NCI-H1092 (cell line): ENCODE results near the gene FGGY.

Experiments
- DNase-seq: peaks from one replicate; lab custom pipeline; 2025; lab: John Stamatoyannopoulos, UW

The FGGY gene

GRCh38 chr1:59769736-59770095 is 472.8 kb downstream of the FGGY start:
- no peak for DNase-seq

GRCh38 chr1:59771361-59771760 is 474.5 kb downstream of the FGGY start:
- DNase-seq: no peak

DNA sequence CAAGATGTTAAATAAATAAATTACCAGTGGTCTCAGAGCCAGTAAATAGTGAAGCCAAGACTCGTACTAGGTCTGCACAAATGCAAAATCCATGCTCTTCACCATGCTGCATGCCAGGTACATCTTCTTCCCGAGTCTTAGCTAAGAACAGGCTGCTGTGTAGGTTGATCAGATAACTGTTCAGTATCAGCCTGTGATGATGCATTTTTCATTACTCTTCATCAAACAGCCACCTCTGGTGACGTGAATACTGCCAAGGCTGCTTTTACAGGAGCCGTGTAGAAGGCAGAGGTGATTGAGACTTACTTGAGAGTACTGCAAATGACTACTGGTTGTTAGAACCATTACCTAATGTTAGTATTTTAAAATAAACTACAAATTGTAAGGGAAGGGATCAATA is 478.6 kb downstream of the FGGY start:
- no peak for DNase-seq

DNA sequence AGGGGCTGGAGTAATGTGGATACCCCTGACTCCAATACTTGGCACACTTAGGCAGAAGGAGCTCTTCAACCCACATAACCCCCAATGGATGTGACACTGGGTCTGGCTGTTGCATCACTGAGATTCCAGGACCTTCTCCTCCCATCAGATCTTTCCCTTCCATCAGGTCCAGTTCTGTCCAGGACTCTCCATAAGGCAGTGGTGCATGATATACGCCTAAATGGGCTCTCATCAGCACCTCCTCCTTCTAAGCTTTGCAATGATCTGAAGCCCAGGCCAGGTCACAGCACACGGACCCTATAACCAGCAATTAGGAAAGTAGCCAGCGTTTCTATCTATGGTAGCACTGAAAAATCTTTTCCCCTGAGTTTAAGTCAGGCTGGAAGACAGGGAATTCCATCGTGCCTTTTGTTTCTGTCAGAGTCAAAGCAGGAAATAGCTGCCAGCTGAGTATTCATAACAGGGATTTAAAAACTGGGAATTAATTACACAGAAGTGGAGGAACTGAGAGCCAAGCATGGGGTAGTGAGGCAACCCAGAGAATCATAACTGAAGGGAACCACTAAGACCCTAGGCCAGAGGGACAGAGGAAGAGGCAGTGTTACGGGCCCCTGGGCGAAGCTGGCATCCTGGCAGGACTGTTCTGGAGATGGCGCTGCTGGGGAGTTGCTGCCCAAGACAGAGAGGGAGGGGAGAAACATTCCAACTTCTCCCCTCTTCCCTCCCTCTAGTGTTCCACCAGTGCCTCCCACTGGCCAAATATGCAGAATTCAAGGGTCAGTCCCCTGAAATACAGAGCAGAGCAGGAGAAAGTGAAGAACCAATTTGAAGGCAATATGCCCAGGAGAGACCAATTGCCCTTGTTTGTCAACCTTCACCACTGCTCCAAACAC is 480.3 kb downstream of the FGGY start:
- DNase-seq: no peak

GRCh38 chr1:59779949-59780348 is 483.1 kb downstream of the FGGY start:
- DNase-seq: no peak

GRCh38 chr1:59788825-59789224 is 491.9 kb downstream of the FGGY start:
- DNase-seq: no peak

DNA sequence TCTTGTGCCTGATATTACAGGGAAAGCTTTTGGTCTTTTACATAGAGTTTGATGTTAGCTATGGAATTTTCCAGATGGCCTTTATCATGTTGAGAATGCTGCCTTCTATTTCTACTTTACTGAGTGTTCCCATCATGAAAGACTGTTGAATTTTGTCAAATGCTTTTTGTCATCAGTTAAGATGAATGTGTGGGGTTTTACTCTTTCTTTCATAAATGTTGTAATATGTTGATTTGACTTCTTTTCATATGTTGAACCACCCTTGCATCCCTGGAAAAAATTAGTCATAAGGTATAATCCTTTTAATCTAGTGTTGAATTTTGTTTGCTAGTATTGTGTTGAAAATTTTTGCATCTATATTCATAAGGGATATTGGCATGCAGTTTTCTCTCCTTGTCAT is 501.7 kb downstream of the FGGY start:
- no peak for DNase-seq

- no peak for DNase-seq
Measured at GRCh38 chr1:59803458-59804038, 506.7 kb downstream of the FGGY start.

DNA sequence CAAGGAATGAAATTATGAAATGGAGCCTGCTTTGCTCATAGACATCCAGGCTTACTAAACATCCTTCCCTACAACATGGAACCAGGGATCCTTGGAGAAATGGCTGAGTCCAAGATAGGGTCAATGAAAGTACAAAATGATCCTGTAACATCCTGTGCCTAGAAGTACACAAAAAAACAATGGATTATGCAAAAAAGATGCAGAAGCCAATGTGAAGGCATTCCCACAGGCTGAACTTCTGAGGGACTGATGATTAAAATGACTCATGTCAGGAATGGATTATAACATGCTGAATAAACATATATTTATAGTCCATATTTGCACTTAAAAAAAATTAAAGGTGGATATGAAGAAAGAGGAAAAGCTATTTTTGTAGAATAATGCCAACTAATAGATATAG is 507.4 kb downstream of the FGGY start:
- no peak for DNase-seq

DNA sequence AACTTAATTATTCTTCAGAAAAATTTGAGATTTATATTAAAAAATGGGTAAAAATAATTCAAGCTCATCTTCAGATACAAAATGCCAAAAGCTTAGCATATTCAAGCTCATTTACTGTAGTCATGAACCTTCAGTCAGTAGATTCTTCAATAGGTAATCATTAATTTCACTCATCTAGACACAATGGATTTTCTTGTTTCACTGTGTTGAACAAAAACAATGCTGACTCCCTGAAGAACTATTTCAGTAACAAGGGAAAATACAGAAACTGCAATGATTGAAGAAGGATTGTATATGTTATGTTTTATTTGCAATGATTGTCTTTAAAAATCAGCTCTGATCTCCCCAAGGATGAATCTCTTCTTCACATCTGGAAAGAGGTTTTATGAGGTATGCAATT is 508.7 kb downstream of the FGGY start:
- DNase-seq: no peak
